Fibroblast of lung (primary cell): Measurements from ENCODE around the gene AMDHD2. TPM values are rescaled to one million over a fixed set of nuclear protein-coding genes. Genes with fewer than 3 reads are reported as not detected.

Experiments
- DNase-seq, 2 donors: peaks; one replicate each; pipeline versions ENCODE4 v3.0.0 to v3.0.0-alpha.2; 2010; ENCODE audit warnings: low read depth in 2 of 2
- H2AFZ ChIP-seq: 2 replicates; pipeline ENCODE4 v1.5.1; 2012; ENCODE audit warnings: low read length, control low read depth, inconsistent platforms
- H3K27ac ChIP-seq: 2 replicates; pipeline ENCODE4 v1.5.1; 2011; ENCODE audit warnings: low read length, control low read depth; ENCODE audit not compliant: insufficient read depth
- H3K27me3 ChIP-seq: 2 replicates; pipeline ENCODE4 v1.5.1; 2011; ENCODE audit warnings: mild to moderate bottlenecking, low read length; ENCODE audit not compliant: control insufficient read depth, insufficient read depth
- H3K36me3 ChIP-seq: 2 replicates; pipeline ENCODE4 v1.5.1; 2011; ENCODE audit warnings: low read length; ENCODE audit not compliant: control insufficient read depth, insufficient read depth
- H3K4me1 ChIP-seq: 2 replicates; pipeline ENCODE4 v1.5.1; 2011; ENCODE audit warnings: low read length; ENCODE audit not compliant: control insufficient read depth, insufficient read depth; ENCODE audit errors: extremely low read depth
- H3K4me2 ChIP-seq: 2 replicates; pipeline ENCODE4 v1.5.1; 2011; ENCODE audit warnings: low read length, control low read depth; ENCODE audit not compliant: insufficient read depth; ENCODE audit errors: extremely low read depth
- H3K4me3 ChIP-seq, 4 experiments: fragments of 200-600 bp in 1 of 4; sonication (generic) in 1 of 4; replicated peaks in 1 of 4; 2 replicates each; pipeline ENCODE4 v1.5.1; 2011 to 2016; ENCODE audit warnings: low read length in 4 of 4, low read depth in 3 of 4, mild to moderate bottlenecking in 3 of 4, control low read depth in 2 of 4, inconsistent platforms in 1 of 4, mixed read lengths in 1 of 4; ENCODE audit not compliant: insufficient read depth in 1 of 4; ENCODE audit errors: control extremely low read depth in 1 of 4
- H3K79me2 ChIP-seq: 2 replicates; pipeline ENCODE4 v1.5.1; 2012; ENCODE audit warnings: mild to moderate bottlenecking, low read length, inconsistent platforms; ENCODE audit not compliant: control insufficient read depth, insufficient read depth
- H3K9ac ChIP-seq: 2 replicates; pipeline ENCODE4 v1.5.1; 2011; ENCODE audit warnings: mild to moderate bottlenecking, low read length, control low read depth; ENCODE audit not compliant: insufficient read depth
- H3K9me3 ChIP-seq: 2 replicates; pipeline ENCODE4 v1.5.1; 2012; ENCODE audit warnings: low read depth, low read length; ENCODE audit not compliant: control insufficient read depth, insufficient read depth
- H4K20me1 ChIP-seq: 2 replicates; pipeline ENCODE4 v1.5.1; 2011; ENCODE audit warnings: low read length; ENCODE audit not compliant: control insufficient read depth, insufficient read depth; ENCODE audit errors: extremely low read depth
- CTCF ChIP-seq, 2 donors: IDR thresholded peaks in 1 of 2; conservative IDR thresholded peaks in 1 of 2; 1 replicate in 1 of 2; 2 replicates in 1 of 2; pipeline ENCODE4 v1.5.1; 2011 to 2012; ENCODE audit warnings: low read length in 2 of 2, control low read depth in 1 of 2, inconsistent platforms in 1 of 2, low read depth in 1 of 2, mild to moderate bottlenecking in 1 of 2
- EZH2 ChIP-seq: IDR thresholded peaks from 2 replicates; pipeline ENCODE4 v1.5.1; 2012; ENCODE audit warnings: low read length, control low read depth, mild to moderate bottlenecking; ENCODE audit errors: missing control alignments
- polyA plus RNA-seq, 2 donors: library from polyadenylated mRNA; depleted of rRNA in 1 of 2; stranded (reverse) in 1 of 2; unstranded in 1 of 2; fragments of >200 nt; gene quantifications; 2 replicates each; pipeline ENCODE4 v1.2.1, GENCODE V29; 2011 to 2012; ENCODE audit warnings: missing spikeins in 1 of 2
- total RNA-seq: library from RNA; depleted of rRNA; stranded (reverse); fragments of >200 nt; gene quantifications from 2 replicates; pipeline ENCODE4 v1.2.1, GENCODE V29; 2014

Gene AMDHD2
- total and polyA plus RNA-seq, 2 donors (not counting 1 experiment from before 2014, with no cell fraction given), result 10.8 to 37.2 TPM

- Histone ChIP-seq H3K36me3 (no peaks in the 10 kb centered on the region), H3K4me1 (peaks cover 18% of the 10 kb centered on the region), H3K27me3 (no peaks in the 10 kb centered on the region), H2AFZ (no peak overlapping the region), H3K27ac (no peak overlapping the region), H3K79me2 (peaks cover 5% of the 10 kb centered on the region), H3K4me2 (no peak overlapping the region), H3K9ac (no peak overlapping the region), H3K9me3 (no peaks in the 10 kb centered on the region), H4K20me1 (no peaks in the 10 kb centered on the region), H3K4me3 (no peak overlapping the region)
- no peak for DNase-seq
- no peak for TF ChIP-seq CTCF (conservative IDR thresholded peaks at IDR 0.05 in 1 of 2, IDR thresholded peaks at IDR 0.05 in 1 of 2; ENCODE audit: low read depth in 1 of 2, low read length in 2 of 2)
- TF ChIP-seq EZH2, result no peak
These were observed 39.2 kb upstream of the AMDHD2 start for GRCh38 chr16:2480948-2481347.

GRCh38 chr16:2481676-2482075, 38.5 kb upstream of the AMDHD2 start:
- Histone ChIP-seq H3K4me1 (peaks cover 17% of the 10 kb centered on the region), H3K4me3 (no peak overlapping the region), H3K4me2 (no peak overlapping the region), H4K20me1 (no peaks in the 10 kb centered on the region), H3K27ac (no peak overlapping the region), H3K79me2 (peaks cover 3% of the 10 kb centered on the region), H3K9me3 (no peaks in the 10 kb centered on the region), H3K36me3 (no peaks in the 10 kb centered on the region), H2AFZ (no peak overlapping the region), H3K27me3 (no peaks in the 10 kb centered on the region), H3K9ac (no peak overlapping the region)
- TF ChIP-seq CTCF (conservative IDR thresholded peaks at IDR 0.05 in 1 of 2, IDR thresholded peaks at IDR 0.05 in 1 of 2; ENCODE audit: low read depth in 1 of 2, low read length in 2 of 2) (no peak), EZH2 (no peak)
- no peak for DNase-seq

- no peak overlapping the region for H3K27ac ChIP-seq
These were observed 37.9 kb upstream of the AMDHD2 start for GRCh38 chr16:2482249-2482648.

More at GRCh38 chr16:2482249-2482648, 37.9 kb upstream of the AMDHD2 start:
- no peaks in the 10 kb centered on the region for H3K9me3 ChIP-seq
- H3K4me1 ChIP-seq, result peaks cover 17% of the 10 kb centered on the region
- no peak overlapping the region for H2AFZ ChIP-seq
- H3K4me3 ChIP-seq, result peak overlapping the region in 1 of 4 experiments; percentile 47
- DNase-seq, result no peak
- no peaks in the 10 kb centered on the region for H4K20me1 ChIP-seq
- no peak overlapping the region for H3K9ac ChIP-seq
- H3K27me3 ChIP-seq, result no peaks in the 10 kb centered on the region
- no peaks in the 10 kb centered on the region for H3K36me3 ChIP-seq
- TF ChIP-seq EZH2 (no peak), CTCF (conservative IDR thresholded peaks at IDR 0.05 in 1 of 2, IDR thresholded peaks at IDR 0.05 in 1 of 2; ENCODE audit: low read depth in 1 of 2, low read length in 2 of 2) (no peak)
- H3K79me2 ChIP-seq, result peaks cover 3% of the 10 kb centered on the region
- H3K4me2 ChIP-seq, result peak overlapping the region; percentile 37
